AML-193 (cell line): ENCODE results near the gene LRRC18.

Source experiments
- DNase-seq, 2 experiments: peaks; one replicate each; lab custom pipeline; 2025; lab: John Stamatoyannopoulos, UW

LRRC18 gene

DNA sequence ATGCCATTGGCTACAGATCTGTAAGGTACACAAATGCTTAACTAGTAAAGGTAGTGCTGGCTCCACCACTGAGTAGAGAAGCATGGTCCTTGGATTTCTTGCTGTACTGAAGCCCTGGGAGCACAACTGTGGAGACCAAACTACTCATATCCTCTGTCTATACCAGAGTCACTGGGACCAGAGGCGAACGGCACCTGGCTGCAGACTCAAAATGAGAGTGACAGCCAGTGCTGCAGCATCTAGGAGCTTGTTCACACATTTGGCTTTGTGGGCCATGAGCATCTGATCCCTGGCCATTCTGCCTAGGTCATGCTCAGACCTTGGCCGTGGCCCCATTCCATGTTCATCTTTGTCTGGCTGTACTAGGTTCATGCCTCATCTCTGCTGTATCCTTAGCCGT lies 31.9 kb downstream of the LRRC18 start:
- no peak for DNase-seq

DNA sequence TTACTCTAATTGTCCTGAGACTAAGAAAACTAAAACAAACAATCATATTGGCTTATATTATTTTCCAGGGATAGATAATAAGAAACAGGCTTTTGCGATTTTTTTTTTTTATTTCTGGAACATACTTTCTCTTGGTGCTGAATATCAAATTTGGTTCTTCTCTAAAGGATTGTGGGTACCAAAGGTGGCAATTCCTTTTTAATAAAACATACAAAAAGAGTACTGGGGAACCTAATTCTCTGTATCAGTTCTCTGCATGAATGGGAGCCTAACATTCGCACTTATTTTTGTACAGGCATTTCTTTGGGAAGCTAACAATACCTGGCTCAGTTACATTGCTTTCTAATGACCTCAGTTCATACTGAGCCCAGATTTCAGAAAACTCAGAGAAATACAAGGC lies 32.8 kb downstream of the LRRC18 start:
- no peak for DNase-seq

DNA sequence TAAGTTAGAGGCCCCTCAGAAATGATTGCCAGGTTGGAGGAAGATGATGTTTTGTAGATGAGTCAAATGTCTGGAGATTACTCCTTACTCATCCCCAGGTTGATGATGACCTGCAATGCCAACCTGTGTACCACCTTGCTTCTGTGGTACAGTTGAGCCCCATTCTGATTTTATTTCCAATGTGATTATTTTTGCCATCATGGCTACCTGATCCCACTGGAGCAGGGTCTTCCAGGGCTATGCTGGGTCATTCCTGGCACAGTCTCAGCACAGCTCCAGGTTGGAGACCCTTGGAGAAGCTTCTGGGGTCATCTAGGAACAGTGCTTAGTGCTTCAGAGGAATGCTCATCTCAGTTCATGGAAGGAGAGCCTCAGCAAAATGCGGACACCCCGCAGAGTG lies 34.3 kb downstream of the LRRC18 start:
- DNase-seq: no peak

- no peak for DNase-seq
Observed at GRCh38 chr10:48904861-48905260, 34.8 kb downstream of the LRRC18 start.

- DNase-seq: no peak
Observed at GRCh38 chr10:48903151-48903550, 36.5 kb downstream of the LRRC18 start.

DNA sequence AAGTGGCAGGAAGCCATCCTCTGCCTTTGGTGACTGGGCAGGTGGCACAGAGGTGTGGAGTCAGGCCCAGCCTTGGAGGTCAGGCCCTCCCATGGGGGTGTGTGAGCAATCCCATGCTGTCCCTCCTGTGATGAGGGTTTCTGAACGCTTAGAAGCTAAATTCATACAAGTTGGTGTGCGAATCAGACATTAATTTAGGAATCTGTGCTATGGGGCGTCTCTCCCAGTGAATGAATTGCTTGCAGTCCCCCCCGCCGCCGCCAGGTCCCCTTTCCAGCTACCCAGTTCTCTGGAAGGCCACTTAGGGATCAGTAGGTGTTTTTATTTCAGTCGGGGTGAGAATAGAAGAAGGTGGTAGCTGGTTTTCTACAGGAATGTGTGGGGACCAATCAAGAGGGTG lies 37.5 kb downstream of the LRRC18 start:
- no peak for DNase-seq

DNA sequence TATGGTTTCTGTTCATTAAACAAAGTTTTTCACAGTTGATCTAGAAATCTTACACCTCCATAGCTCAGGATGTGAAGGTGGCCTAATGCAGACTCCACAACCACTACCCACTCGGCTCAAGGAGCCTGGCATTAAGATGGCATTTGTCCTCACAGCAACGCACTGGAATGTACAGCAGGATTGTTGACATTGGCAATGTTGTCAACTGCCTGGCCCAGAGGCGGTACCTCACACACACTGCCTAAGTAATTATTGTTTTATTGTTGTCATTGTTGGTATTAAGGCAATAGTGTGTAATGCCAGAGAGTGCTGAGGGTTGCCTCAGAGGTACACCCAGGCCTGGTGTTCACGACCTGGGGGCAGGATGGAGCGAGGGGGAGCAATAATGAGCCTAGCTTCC lies 38.3 kb downstream of the LRRC18 start:
- DNase-seq: no peak

- DNase-seq: peak in 1 of 2 experiments; percentile 1
Observed at GRCh38 chr10:48900371-48900801, 39.3 kb downstream of the LRRC18 start.

DNA sequence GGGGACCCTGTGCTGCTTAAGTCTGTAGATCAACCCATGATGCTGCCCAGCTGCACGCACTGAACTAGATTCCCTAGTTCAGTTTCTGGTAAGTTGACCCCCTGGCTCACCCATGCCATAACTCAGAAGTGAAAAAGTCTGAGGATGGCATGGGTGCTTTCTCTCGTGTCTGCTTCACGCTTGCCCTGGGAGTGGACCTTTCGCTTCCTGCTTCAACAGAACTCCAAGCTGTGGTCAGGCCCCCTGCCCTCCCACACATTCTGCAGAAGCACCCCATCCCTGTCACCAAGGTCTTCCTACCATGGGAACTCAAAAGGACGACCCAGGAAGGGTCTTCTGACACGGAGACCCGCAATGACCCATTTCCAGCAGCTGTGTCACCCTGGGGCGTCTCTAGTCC lies 39.9 kb downstream of the LRRC18 start:
- DNase-seq: no peak

GRCh38 chr10:48898426-48898825 lies 41.2 kb downstream of the LRRC18 start:
- no peak for DNase-seq

GRCh38 chr10:48897441-48897790 lies 42.2 kb downstream of the LRRC18 start:
- DNase-seq: no peak

DNA sequence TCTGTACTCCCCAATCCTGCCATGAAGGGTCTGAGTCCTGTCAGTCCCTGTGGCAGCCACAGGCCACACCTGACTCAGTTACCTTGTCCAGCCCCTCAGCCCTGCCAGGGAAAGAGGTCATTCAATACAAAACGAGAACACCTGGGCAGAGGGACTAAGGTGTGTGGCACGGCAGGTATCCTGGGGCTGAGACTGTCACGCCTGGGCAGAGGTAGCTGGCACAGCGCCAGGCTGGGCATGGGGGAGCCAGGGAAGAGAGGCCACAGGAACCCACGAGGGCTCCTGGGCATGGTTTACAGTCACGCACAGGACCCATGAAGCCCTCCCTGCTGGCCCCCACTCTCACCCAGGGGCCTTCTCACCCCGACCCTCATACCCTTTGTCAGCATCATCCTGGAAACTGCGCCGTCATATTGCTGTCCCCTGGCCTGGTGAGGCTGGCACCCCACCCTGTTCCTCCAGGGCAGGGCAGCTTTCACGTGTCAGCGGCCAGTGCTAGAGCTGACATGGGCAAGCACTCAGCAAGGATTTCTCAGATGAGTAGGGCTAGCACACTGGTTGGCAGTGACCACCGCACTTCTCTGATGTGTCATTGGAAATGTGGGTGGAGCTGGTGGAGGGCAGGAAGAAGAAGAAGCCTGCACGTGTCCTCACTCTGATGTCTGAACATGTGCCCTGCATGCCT lies 42.7 kb downstream of the LRRC18 start:
- no peak for DNase-seq

DNA sequence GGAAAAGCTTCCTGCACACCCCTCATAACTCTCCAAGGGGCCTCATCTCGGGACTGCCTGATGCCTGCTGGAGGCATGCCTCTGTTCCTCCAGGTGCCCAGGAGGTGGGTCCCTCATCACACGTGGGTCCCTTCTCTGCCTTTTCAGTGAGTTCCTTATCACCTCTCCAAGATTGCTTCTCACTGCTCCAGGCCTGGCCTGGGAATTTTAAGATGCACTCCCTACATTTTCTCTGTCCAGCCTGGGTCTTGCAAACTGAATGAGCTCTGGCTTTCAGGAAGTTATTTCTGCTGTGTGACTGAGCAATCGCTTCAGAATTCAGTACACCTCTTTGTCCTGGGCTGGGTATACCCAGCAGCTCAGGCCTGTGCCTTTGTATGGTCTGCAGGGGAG lies 43.8 kb downstream of the LRRC18 start:
- no peak for DNase-seq

GRCh38 chr10:48894911-48895802 lies 44.5 kb downstream of the LRRC18 start:
- DNase-seq: no peak

DNA sequence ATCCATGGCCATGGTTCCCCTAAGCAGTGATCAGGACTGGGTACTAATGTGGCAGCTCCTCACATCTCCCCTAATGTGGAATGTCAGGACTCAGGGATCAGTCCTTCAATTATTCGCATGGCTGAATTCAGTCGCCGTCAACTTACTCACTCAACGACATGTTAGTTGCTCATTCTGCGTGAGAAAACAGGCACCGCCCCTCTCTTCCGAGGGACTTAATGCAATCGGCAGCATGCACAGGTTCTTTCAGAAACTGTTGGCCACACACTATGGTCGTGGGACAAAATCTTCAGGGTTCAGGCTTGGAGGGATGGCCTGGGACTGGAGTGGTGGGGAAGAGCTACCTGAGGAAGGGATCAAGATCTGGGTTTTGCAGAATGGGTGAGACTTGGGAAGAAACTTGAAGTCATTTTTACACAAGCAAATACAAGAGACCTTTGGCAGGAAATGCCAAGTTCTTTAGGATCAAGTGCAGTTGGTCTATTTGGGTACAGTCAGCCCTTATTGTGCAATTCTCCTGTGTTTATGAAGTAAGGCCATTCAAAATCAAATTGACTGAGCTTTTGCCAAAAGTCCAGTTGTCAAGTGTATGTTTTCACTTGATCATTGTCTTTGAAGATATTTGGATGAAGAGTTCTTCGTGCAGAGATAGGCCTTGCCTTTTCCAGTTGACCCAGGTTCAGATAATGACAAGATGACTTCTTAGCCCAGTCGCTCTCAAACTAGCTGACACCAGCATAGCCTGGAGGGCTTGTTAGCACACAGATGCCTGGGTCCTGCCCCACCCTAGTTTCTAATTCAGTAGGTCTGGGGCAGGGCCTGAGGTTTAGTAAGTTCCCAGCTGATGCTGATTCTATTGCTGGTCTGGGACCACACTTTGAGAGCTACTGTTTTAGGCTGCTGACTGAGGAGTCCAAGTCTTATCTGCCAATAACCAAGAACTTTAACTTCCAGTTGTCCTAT lies 48.5 kb downstream of the LRRC18 start:
- DNase-seq: no peak

DNA sequence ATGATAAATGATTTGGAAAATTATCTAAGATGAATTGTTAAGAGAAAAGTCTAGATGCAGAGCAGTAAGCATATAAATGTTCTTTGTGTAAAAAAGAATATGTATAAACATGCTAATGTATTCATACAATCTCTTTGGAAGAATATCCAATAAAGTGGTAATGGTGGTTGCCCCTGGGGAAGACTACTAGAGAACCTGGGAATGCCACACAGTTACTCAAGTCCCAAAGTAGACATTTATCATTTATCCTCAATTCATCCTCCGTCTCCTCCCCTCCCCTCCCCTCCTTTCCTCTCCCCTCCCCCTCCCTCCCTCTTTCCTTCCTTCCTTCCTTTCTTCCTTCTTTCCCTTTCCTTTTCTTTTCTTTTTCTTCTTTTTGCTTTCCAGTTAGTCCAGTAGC lies 51.7 kb downstream of the LRRC18 start:
- no peak for DNase-seq

DNA sequence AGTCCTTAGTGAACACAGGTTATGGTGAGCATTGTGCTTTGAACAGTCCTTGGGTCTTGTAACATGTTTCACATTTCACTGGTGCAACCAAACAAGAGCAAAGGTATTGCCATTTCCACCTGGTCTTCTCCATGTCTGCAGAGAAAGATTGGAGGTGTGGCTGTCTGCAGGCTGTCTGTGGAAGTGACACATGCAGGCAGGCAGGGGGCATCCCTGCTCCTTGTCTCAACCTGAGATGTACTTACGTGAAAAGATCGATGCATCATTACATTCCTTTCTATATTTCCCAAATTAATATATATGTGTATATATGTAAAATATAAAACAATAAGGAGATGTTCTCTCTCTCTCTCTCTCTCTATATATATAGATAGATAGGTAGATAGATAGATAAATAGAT lies 54.3 kb downstream of the LRRC18 start:
- DNase-seq: no peak

DNA sequence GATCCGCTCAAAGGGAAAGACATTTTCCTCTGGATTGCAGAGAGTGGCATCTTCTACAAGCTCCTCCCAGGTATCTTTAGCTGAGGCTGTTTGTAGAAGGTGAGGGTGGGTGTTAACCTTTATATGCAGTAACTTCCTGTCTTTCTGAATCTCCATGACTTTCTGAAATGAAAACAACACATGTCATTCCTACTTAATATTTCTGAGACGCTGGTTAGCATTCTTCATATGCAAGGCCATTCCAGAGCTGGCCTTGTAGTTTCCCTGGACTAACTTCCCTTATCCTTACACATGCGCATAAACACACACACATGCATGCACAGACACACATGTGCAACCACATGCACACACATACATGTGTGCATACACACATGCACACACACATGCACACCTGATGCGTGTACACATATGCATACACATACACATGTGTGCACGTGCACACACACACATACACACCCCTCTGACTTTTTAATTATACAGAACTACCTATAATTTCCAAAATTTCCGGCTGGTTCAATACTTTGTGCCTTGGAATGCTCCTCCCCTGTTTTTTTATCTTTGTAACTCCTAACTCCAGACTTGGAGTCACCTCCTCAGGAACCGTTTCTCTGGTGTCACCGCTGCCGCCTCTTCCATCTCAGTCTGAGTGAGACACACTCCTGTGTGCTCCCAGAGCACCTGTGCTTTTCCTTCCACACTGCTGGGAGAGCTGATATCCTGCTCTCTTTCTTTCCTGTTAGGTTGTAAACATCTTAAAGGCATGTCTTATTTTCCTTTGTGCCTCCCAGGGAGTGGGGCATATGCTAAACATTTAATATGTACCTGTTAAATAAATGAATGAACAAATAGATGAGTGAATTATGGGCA lies 55.2 kb downstream of the LRRC18 start:
- no peak for DNase-seq

DNA sequence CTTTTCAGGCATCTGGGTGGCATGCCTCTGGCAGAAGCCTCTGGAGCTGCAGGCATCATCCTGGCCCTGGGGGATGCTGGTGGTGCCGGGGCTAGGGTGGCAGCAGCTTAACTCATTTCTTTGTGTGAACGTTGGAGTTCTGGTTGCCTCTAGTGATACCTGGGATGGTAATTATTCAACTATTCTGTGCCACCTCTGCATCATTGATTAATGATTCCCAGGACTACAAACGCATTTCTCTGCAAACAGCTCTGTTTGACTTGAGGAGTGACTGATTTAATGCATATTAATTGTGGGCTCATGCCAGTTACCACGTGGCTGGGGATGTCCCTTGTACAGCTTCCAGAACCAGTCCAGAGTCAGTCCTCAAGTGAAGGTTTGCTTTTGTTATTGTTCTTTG lies 55.9 kb downstream of the LRRC18 start:
- no peak for DNase-seq

- DNase-seq: no peak
Observed at GRCh38 chr10:48882881-48883280, 56.8 kb downstream of the LRRC18 start.

GRCh38 chr10:48881937-48882336 lies 57.7 kb downstream of the LRRC18 start:
- DNase-seq: no peak
